Stimulated activated CD4-positive, alpha-beta T cell treated with anti-CD3 and anti-CD28 coated beads, Interleukin-15, amount 100 ng/mL, for 1 hour (primary cell): ENCODE data around the gene CEP104.

Experiments
- DNase-seq, 2 donors: peaks; one replicate each; pipeline ENCODE4 v3.0.0-alpha.2; 2020; ENCODE audit warnings: low read depth in 1 of 2, low spot score in 1 of 2

CEP104 gene

DNA sequence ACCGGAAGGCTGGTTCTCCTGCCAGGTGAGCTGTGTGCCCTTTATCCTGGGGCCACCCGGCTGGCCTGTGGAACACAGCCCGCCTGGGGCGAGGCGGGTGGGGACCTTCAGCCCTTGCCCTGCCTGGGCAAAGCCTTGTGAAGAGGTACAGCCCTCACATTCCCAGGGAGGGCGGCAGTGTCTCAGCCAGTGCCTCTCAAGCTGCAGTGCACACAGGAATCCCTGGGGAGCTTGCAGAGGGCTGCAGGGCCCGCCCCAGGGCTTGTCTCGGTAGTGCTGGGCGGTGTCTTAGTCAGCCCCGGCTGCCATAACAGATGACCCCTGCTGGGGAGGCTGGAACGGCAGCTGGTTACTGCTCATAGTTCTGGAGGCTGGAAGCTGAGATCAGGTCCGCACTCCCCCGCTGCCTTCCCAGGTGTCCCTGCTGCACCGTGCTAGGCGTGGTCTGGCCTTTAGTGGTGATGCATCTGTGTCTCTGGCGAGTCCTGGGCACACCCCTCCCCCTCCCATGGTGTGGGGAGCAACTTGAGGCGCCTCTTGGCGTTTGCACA is 12.8 kb upstream of the CEP104 start:
- no peak for DNase-seq

DNA sequence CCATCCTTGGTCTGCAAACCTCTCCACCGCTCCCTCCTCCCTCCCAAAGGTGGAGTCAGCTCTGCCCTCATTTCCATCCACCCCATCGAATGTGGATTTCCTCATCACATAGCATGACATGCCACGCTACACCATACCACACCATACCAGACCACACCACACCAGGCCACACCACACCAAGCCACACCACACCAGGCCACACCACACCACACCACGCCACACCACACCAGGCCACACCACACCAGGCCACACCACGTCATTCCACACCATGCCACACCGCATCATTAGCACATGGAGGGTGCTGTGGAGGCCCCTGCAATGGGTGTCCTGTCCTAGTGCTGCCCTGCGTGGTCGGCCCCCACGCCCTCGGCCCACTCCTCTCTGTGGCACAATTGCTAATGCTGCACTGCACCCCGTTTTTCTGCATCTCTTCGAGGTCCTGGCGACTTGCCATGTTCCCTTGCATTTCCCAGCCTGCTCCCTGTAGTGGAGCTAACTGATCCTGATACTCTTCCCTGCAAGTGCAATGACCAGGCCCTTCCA is 11.5 kb upstream of the CEP104 start:
- DNase-seq, result no peak

- DNase-seq, result no peak
Measured at GRCh38 chr1:3865606-3866160, 8.7 kb upstream of the CEP104 start.

DNA sequence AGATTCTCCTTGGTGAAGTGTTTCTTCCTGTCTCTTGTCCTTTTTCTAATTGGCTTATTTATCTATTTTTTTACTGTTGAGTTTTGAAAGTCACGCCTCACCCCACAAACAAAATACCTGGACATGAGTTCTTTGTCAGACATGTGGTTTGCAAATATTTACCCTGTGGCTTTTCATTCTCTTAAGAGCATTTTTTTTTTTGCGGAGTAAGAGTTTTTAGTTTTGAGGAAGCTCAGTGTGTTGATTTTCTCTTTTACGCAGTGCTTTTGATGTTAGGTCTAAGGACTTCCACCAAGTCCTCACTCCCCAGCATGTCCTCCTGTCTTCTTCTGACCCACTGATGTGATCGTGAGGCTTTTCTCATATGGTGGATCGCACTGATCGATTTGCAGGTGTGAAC is 7.9 kb upstream of the CEP104 start:
- no peak for DNase-seq

DNA sequence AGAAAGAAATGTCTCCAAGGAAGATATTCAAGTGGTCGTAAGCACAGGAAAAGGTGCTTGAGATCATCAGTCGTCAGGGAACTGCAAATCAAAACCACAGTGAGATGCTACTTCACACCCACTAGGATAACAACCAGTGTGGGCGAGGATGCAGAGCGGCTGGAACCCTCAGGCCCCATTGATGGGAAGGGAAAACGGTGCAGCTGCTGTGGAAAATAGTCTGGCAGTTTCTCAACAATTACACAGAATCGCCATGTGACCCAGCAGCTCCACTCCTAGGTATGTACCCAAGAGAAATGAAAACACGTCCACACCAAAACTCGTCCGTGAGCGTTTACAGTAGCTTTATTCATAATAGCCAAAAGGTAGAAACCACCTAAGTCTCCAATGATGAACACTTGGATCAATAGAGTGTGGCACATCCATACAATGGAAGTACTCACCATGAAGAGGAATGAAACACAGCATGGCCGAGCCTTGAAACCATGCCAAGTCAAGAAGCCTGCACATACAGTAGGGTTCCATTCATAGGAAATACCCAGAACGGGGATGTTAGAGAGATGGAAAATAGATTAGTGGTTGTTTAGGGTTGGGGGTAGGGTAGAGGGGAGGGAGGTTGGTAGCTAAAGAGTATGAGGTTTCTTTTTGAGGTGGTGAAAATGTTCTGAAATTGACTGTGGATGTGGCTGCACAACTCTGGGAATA is 6.4 kb upstream of the CEP104 start:
- DNase-seq, result no peak

DNA sequence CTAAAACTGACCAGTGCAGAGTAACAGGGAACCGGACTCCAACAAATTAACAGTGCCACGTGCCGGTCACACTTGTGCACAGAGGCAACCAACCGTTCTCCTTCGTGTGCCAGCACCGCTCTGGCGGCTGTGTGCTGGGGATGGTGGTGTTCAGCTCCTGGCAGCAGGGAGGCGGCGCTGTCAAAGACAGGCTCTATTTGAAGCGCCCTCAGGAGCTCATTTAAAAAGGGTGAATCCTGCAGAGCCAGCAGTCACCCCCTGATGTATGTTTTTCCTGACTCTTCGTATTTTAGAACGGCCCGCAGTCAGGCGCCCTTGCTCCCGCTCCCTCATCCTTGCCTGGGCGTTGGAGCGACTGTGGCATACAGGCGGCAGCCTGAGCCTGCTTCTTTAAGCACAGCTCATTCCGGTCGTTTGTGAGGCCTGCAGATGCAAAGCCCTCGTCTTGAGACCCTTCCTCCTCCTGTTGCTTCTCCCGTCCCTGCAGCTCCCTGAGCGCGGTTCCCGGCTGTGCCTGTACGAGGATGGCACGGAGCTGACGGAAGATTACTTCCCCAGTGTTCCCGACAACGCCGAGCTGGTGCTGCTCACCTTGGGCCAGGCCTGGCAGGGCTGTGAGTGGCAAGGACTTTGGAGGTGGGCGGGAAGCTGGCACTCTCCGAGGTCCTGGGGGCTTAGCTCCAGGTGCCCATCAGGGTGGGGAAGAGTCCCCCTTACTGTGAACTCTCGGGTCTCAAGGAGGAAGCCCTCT is 1.4 kb upstream of the CEP104 start:
- no peak for DNase-seq

DNA sequence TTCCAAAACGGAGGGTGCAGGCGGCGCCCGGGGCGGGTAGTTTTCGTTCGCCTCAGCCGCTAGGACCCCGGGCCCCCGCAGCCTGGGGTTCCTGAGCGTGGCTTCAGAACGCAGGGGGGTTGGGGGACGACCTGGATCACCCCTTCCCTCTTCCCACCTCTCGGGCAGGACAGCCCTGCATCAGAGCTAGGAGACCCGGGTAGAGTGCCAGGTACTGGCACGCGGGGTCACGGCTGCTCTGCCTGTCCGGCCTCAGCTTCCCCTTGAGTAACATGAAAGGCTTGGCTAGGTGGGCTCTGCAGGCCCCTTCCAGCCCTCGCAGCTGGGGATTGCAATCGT is 749 bp upstream of the CEP104 start:
- no peak for DNase-seq

DNA sequence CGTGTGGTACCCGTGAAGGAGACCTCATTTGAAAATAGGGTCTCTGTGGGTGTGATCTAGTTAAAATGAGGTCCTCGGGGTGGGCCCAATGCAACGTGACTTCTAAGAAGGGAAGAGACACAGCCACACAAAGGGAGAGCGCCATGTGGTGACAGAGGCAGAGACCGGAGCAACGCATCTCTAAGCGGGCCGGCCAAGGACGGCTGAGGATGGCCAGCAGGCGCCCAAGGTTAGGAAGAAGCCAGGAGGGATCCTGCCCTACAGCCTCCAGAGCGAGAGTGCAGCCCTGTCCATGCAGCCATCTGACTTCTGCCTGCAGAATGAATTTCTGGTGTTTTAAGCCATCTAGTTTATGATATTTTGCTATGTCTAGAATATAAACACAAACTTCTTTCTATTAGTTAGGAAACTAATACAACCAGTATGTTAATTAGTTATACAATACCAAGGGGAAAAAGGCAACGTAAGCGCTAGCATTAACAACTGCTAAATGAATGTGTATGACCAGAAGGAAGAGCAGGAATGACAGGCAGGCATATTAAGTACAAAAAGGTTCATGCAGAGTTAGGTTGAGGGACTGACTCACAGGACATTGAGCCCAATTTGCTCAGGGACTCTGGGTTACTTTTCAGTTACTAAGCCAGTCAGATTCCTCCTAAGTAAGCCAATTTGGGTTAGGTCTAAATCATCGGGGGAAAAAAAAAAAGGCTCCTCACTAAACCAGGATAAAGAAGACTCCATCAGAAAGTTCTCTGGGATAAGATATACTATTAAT is 4.1 kb downstream of the CEP104 start:
- no peak for DNase-seq

DNA sequence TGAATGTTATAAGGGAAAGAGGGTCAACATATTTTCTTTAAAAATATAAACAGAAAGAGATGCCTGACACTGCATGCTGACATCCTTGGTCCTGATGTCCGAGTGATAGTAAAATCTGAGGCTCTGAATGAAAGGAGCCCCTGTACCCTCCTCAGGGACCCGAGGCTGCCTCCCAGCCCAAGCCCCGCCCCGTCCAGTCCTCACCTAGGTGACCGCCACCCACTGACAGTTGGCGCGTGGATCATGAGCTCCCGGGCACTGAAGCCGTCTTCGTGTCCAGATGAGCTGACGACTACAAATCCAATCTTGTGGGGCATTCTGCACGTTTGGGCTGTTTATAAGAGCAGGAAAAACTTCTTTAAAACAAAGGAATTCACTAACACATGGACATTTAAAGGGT is 4.9 kb downstream of the CEP104 start:
- DNase-seq, result no peak

DNA sequence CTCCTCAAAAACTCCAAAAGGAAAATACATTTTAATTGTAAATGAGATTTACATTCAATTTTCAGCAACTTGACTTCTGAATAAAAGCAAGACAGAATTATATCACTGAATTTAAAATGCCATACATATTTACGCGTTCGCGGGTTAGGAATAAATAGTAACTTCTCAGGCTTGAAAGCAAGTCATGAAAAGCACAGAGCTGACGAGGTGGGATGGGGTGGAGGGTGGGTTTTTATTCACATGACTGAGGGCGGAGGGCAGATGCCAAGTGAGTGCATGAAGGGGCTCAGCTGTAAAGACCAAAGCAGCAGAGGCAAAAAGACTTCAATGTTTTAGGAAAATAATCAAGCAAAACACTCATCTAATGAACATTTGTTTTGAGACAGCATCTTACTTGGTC is 5.7 kb downstream of the CEP104 start:
- no peak for DNase-seq

- no peak for DNase-seq
Measured at GRCh38 chr1:3850857-3851256, 6.2 kb downstream of the CEP104 start.

GRCh38 chr1:3847081-3847480 is 9.9 kb downstream of the CEP104 start:
- DNase-seq, result no peak

DNA sequence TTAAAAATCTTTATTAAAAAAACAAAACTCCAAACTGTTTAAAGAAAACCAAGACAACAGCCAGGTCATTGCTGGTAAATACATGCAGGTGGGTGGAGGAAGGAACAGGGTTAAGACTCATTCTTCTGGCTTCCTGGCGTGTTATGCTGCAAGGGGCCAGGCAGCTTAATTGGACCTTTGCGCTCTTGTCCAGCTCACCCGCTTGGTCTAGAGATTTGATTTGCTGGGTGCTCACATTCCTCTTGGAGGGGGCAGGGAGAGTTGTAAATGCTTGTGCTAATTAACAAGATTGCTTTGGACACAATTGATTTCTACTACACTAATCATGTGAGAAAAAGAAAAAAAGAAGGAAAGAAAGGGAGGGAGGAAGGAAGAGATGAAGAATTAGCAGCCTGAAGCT is 10.5 kb downstream of the CEP104 start:
- no peak for DNase-seq

DNA sequence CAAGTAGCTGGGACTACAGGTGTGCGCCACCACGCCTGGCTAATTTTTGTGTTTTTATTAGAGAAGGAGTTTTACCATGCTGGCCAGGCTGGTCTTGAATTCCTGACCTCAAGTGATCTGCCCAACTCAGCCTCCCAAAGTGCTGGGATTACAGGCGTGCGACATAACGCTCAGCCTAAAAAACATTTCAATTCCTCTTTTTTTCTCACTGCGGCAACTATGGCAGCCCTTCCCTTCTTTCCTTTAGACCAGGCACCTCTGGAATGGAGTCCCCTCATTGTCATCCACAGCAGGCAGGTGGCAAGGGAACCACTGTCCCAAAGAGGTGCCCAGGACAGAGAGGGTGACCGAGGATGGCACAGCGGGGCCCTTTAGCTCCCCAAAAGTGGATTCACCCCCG is 14.1 kb downstream of the CEP104 start:
- no peak for DNase-seq

DNA sequence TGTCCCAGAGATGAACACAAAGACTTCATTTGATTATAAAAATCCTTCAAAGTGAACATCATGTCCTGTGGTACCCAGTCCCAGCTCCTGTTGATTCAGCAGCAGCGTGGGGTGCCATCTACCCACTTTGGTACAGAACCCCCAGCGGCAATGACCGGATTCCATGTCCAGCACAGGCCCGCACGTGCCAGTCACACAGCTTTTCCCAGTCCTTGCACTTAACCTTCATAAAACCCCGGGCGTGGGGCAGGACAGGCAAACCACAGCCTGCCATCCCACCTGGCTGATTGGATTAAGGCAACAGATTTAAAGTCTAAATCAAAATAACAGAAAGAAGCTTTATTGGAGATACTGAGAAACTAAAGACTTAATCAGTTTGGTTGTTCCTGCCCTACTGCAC is 15.5 kb downstream of the CEP104 start:
- no peak for DNase-seq

DNA sequence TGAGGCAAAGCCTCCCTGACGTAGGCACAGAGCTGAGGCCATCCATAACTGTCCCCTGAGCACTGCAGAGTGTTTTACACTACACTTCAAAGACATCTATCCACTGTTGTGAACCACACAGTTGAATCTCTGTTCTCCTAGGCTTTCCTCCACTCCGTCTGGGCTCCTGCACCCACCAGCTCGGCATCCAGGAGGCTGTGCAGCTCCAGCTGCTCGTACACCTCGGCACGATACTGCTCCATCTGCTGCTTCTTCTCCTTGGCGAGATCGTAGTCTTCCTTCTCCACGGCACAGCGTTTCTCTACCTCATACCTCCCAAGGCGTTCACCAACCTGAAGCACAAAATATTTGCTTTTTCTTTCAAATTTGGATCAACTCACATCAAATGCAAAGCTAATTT is 18.2 kb downstream of the CEP104 start:
- no peak for DNase-seq

DNA sequence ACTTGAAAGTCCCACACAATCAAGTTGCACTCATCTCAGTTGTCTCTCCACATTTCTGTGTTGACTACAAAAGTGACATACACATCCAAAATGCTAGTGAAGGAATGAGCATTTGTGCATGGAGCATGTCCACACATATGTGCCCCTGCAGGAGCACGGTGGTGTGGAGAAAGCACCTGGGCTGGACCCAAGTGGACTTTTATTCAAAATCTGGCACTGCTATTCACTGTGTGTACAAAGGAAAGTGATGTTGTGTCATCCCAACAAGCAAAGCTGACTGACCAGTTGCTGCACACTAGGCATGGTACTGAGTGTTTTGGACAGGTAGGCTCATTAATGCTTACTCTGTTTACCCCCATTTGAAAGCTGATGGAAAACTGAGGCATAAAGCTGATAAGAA is 19.3 kb downstream of the CEP104 start:
- DNase-seq, result no peak

DNA sequence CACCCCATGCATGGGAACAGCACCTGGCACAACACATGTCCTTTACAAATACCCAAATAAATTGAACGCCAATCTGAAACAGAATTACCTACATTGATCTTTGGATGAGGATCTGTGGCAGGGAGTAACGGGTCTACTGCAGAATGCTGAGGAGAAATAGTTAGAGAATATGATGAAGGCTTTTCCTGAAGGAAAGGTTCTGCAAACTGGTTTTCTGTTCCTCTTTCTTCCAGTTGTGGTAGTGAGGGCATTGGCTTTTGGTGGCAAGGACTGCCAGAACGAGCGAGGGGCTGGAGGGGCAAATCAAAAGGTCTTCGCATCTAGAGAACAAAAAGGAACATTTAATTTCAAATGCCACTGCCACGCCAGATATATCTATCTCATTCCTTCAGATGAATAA is 19.8 kb downstream of the CEP104 start:
- no peak for DNase-seq

DNA sequence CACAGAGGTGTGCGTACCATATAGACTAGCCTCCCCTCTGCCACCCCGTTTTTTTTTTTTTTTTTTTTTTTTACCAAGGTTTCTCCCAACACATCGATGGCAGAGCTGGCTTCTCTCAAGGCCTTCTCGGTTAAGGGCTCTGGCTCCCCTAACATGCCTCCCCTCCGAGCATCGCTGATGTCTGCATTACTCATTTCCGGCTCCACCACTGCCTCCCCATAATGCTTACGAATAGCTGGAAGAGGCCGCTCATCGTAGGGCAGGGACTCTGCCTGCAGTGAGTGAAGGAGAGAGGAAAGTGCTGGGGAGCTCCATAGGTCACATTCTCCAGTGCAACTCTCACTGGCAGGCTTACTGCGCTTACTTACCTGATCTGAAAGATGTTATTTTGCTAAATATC is 20.6 kb downstream of the CEP104 start:
- no peak for DNase-seq

DNA sequence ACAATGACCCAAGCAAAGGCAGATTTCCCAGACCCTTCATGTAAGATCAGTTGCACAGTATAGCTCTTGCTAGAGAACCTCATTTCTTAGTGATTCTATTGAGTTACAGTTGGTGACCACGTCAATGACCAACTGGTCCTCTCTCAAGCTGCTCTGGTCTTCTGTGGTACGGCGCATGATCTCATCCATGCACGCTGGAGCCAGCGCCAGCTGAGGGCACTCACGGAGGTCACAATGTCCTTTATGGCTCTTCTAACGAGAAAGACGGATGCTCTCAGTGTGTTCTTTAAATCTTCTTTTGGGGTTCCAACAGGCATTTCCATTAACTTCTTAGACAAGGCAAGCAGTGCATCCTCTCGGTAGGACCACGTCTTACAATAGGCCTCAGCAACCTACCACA is 22.3 kb downstream of the CEP104 start:
- DNase-seq, result no peak

DNA sequence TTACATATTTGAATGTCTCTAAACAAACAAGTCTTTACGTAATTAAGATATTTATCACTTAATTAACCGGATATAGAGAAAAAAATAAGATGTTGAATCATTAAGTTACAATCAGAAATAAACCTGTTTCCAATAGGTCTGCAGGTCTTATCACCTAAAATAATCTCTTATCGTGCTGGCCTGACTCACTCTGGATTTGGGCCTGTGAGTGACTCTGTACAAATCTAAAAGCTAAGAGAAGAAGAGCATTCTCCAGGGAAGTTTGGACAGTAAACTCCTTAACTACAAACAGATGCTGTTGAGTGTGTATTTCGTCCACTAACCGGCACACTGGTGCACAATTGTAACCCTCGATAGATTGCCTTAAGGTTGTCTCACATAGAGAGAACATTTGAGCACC is 25.3 kb downstream of the CEP104 start:
- DNase-seq, result no peak
